ENCODE measurements around the gene IL13RA2. TPM values are rescaled to one million over a fixed set of nuclear protein-coding genes. Genes with fewer than 3 reads are reported as not detected.

The IL13RA2 gene
- total and polyA plus RNA-seq, 8 donors: 0.10 to 1.9 (median 0.61) TPM; not detected in 3

DNA sequence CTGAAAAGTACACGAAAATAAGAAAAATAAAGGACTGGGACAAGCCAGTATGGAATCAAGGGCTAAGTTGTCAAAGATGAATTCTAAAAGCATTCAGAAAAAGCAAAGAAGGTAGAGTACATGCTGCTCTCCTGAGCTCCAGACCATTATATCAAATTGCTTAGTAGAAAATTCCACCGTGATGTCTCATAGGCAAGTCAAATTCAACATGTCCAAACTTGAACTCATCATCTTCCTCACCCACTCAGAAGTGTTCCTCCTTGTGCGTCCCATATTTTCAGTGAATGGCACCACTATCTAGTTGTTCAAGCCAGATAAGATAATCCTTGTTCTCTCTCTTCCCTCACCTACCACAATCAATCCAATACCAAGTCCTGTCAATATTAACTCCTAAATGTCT lies 37.5 kb upstream of the IL13RA2 start:
- intact Hi-C loops (cut with DNase I; ENCODE audit: low total_unique reads): no loop called here
- Histone ChIP-seq H3K4me1 (no peaks in the 10 kb centered on the region), H3K9me3 (no peaks in the 10 kb centered on the region), H3K36me3 (no peaks in the 10 kb centered on the region), H3K4me3 (no peak overlapping the region), H3K27me3 (no peaks in the 10 kb centered on the region), H3K27ac (no peak overlapping the region)
- TF ChIP-seq POLR2A (IDR thresholded peaks at IDR 0.05) (no peak), EP300 (IDR thresholded peaks at IDR 0.05) (no peak), POLR2AphosphoS5 (IDR thresholded peaks at IDR 0.05) (no peak)
- TF ChIP-seq, protein P1, sequence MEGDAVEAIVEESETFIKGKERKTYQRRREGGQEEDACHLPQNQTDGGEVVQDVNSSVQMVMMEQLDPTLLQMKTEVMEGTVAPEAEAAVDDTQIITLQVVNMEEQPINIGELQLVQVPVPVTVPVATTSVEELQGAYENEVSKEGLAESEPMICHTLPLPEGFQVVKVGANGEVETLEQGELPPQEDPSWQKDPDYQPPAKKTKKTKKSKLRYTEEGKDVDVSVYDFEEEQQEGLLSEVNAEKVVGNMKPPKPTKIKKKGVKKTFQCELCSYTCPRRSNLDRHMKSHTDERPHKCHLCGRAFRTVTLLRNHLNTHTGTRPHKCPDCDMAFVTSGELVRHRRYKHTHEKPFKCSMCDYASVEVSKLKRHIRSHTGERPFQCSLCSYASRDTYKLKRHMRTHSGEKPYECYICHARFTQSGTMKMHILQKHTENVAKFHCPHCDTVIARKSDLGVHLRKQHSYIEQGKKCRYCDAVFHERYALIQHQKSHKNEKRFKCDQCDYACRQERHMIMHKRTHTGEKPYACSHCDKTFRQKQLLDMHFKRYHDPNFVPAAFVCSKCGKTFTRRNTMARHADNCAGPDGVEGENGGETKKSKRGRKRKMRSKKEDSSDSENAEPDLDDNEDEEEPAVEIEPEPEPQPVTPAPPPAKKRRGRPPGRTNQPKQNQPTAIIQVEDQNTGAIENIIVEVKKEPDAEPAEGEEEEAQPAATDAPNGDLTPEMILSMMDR (IDR thresholded peaks at IDR 0.05): no peak
- 69 to 88% (median 82%) methylated on average over 3 of the region's 3 CpGs for WGBS, 5 donors
- no peak for DNase-seq

DNA sequence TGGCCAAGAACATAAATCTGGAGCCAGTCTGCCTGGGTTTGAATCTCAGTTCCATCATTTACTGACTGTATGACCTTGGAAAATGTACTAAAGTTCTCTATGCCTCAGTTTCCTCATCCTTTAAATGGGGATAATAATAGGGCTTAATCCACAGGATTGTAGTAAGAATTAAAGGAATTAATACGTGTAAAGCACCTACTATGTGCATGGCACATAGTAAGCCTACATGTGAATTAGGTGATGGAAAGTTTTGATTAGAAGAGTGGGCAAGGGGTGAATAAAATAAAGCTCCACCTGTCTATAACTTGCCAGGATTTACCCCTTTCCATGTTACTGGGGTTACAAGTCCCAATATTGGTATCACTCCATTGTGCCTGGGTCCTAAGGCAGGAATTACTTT lies 35.8 kb upstream of the IL13RA2 start:
- no peaks in the 10 kb centered on the region for H3K4me1 ChIP-seq
- intact Hi-C loops (cut with DNase I; ENCODE audit: low total_unique reads): no loop called here
- H3K27me3 ChIP-seq: no peaks in the 10 kb centered on the region
- H3K9me3 ChIP-seq: no peaks in the 10 kb centered on the region
- no peak overlapping the region for H3K4me3 ChIP-seq
- DNase-seq: no peak
- no peak overlapping the region for H3K27ac ChIP-seq
- TF ChIP-seq, protein P1 (IDR thresholded peaks at IDR 0.05): no peak
- TF ChIP-seq POLR2A (IDR thresholded peaks at IDR 0.05) (no peak), EP300 (IDR thresholded peaks at IDR 0.05) (no peak), POLR2AphosphoS5 (IDR thresholded peaks at IDR 0.05) (no peak)
- WGBS, 5 donors: 18 to 45% (median 40%) methylated on average over 1 of the region's 1 CpG
- no peaks in the 10 kb centered on the region for H3K36me3 ChIP-seq

DNA sequence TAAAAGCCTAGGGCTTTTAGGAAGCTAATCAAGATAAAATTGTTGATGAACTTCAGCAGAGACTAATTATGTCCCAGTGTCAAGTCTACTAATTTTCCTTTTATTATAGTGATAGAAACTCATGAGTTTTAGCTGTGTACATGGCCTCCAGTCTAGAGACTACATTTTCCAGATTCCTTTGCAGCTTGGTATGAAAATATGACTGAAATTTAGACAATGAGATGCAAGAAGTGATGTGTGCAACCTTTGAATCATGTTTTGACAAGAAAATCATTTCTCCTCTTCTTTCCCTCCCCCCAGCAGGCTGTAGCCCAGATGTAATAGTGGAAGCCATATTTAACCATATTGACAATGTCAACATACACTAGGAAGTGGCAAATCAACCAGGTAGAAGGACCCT lies 30.3 kb upstream of the IL13RA2 start:
- H3K9me3 ChIP-seq: no peaks in the 10 kb centered on the region
- H3K4me1 ChIP-seq: no peaks in the 10 kb centered on the region
- TF ChIP-seq POLR2A (IDR thresholded peaks at IDR 0.05) (no peak), POLR2AphosphoS5 (IDR thresholded peaks at IDR 0.05) (no peak), EP300 (IDR thresholded peaks at IDR 0.05) (no peak)
- TF ChIP-seq, protein P1 (IDR thresholded peaks at IDR 0.05): no peak
- DNase-seq: no peak
- no peaks in the 10 kb centered on the region for H3K36me3 ChIP-seq
- intact Hi-C loops (cut with DNase I; ENCODE audit: low total_unique reads): no loop called here
- no peak overlapping the region for H3K4me3 ChIP-seq
- H3K27me3 ChIP-seq: no peaks in the 10 kb centered on the region
- no peak overlapping the region for H3K27ac ChIP-seq

DNA sequence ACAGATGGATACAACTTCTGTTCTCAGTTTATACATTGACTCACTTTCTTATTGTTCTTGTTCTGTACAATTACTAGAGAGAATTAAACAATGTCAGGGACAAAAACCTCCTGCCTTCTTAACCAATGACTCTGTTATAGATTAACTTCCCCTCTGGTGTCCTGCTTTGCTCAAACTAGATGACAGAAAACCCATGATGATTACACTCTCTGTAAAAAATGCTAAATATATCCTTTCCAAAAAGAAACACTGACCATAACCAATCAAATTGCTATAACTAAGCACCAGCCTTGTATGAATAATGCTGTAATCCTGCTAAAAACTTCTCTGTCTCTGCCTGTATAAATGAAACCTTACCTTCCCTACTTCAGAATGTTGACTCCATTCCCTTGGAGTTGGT lies 29.8 kb upstream of the IL13RA2 start:
- no peak for DNase-seq
- Histone ChIP-seq H3K27me3 (no peaks in the 10 kb centered on the region), H3K36me3 (no peaks in the 10 kb centered on the region), H3K4me1 (no peaks in the 10 kb centered on the region), H3K4me3 (no peak overlapping the region), H3K27ac (no peak overlapping the region), H3K9me3 (no peaks in the 10 kb centered on the region)
- TF ChIP-seq EP300 (IDR thresholded peaks at IDR 0.05) (no peak), POLR2A (IDR thresholded peaks at IDR 0.05) (no peak)
- intact Hi-C loops (cut with DNase I; ENCODE audit: low total_unique reads): no loop called here

DNA sequence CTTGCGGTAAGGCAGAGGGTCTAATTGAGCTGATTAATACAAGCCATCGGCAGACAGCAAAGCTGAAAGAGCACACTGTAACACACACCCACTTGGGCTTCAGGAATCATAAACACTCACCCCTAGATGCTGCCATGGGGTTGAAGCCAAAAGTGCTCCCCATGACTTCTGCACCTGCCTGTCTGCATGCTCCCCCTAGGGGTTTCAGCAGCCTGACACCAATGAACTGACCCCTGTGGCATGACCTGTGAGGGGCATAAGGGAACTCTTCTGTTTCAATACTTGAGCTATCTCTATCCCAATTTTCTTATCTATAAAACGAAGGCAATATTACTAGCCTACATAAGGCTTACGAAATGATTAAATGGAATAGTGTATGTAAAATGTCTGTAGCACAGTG lies 23.0 kb upstream of the IL13RA2 start:
- no peak overlapping the region for H3K4me3 ChIP-seq
- H3K27ac ChIP-seq: no peak overlapping the region
- H3K9me3 ChIP-seq: no peaks in the 10 kb centered on the region
- H3K4me1 ChIP-seq: no peaks in the 10 kb centered on the region
- 67 to 86% (median 84%) methylated on average over 4 of the region's 4 CpGs for WGBS, 5 donors
- intact Hi-C loops (cut with DNase I; ENCODE audit: low total_unique reads): no loop called here
- TF ChIP-seq POLR2AphosphoS5 (IDR thresholded peaks at IDR 0.05) (no peak), EP300 (IDR thresholded peaks at IDR 0.05) (no peak), POLR2A (IDR thresholded peaks at IDR 0.05) (no peak)
- TF ChIP-seq, protein P1 (IDR thresholded peaks at IDR 0.05): no peak
- no peaks in the 10 kb centered on the region for H3K27me3 ChIP-seq
- no peak for DNase-seq
- no peaks in the 10 kb centered on the region for H3K36me3 ChIP-seq
